ENCODE results near the gene SYNE1.

SYNE1 gene

GRCh38 chr6:152309648-152310047, 327.5 kb downstream of the SYNE1 start:
- Mint-ChIP-seq H3K4me1 (no peaks in the 10 kb centered on the region), H3K36me3 (ENCODE audit: low read depth) (peaks cover 32% of the 10 kb centered on the region), H3K4me3 (no peak overlapping the region), H3K9me3 (no peaks in the 10 kb centered on the region), H3K27ac (no peak overlapping the region), H3K27me3 (ENCODE audit: low read depth) (no peaks in the 10 kb centered on the region)
- TF ChIP-seq, protein P1, sequence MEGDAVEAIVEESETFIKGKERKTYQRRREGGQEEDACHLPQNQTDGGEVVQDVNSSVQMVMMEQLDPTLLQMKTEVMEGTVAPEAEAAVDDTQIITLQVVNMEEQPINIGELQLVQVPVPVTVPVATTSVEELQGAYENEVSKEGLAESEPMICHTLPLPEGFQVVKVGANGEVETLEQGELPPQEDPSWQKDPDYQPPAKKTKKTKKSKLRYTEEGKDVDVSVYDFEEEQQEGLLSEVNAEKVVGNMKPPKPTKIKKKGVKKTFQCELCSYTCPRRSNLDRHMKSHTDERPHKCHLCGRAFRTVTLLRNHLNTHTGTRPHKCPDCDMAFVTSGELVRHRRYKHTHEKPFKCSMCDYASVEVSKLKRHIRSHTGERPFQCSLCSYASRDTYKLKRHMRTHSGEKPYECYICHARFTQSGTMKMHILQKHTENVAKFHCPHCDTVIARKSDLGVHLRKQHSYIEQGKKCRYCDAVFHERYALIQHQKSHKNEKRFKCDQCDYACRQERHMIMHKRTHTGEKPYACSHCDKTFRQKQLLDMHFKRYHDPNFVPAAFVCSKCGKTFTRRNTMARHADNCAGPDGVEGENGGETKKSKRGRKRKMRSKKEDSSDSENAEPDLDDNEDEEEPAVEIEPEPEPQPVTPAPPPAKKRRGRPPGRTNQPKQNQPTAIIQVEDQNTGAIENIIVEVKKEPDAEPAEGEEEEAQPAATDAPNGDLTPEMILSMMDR (IDR thresholded peaks at IDR 0.05; ENCODE audit: unreplicated experiment in 3 of 3) = no peak

DNA sequence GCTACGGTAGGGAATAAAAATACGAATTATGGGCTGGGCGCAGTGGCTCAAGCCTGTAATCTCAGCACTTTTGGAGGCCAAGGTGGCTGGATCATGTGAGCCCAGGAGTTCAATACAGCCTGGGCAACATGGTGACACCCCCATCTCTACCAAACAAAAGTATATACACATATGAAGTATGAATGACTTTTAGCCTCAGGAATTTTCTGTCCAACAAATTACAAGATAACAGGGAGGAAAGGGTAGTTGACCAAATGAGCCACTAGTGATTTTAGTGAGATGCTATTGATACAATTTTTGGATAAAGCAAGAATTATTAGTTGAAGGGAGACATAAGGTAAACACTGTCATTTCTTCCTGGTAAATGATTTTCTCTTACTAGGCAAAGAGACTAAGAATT, 328.2 kb downstream of the SYNE1 start:
- TF ChIP-seq, protein P1 (IDR thresholded peaks at IDR 0.05; ENCODE audit: unreplicated experiment in 3 of 3) = no peak

GRCh38 chr6:152308306-152308705, 328.9 kb downstream of the SYNE1 start:
- Mint-ChIP-seq H3K9me3 (no peaks in the 10 kb centered on the region), H3K36me3 (ENCODE audit: low read depth) (peaks cover 23% of the 10 kb centered on the region), H3K27ac (no peak overlapping the region), H3K4me1 (no peaks in the 10 kb centered on the region), H3K4me3 (no peak overlapping the region), H3K27me3 (ENCODE audit: low read depth) (no peaks in the 10 kb centered on the region)
- TF ChIP-seq, protein P1 (IDR thresholded peaks at IDR 0.05; ENCODE audit: unreplicated experiment in 3 of 3) = no peak

More for the DNA sequence above, 328.2 kb downstream of the SYNE1 start:
- no peaks in the 10 kb centered on the region for H3K27me3 Mint-ChIP-seq (ENCODE audit: low read depth)
- no peaks in the 10 kb centered on the region for H3K9me3 Mint-ChIP-seq
- no peak overlapping the region for H3K27ac Mint-ChIP-seq
- no peaks in the 10 kb centered on the region for H3K4me1 Mint-ChIP-seq
- H3K36me3 Mint-ChIP-seq (ENCODE audit: low read depth) = peaks cover 27% of the 10 kb centered on the region
- no peak overlapping the region for H3K4me3 Mint-ChIP-seq

- Mint-ChIP-seq H3K4me1 (peaks cover 18% of the 10 kb centered on the region), H3K27me3 (ENCODE audit: low read depth) (no peaks in the 10 kb centered on the region), H3K9me3 (no peaks in the 10 kb centered on the region), H3K27ac (peak overlapping the region in 2 of 3 experiments; percentile 28 to 50), H3K36me3 (ENCODE audit: low read depth) (peaks cover 18% of the 10 kb centered on the region), H3K4me3 (no peak overlapping the region)
- TF ChIP-seq, protein P1 (IDR thresholded peaks at IDR 0.05; ENCODE audit: unreplicated experiment in 3 of 3) = no peak
These were observed 331.5 kb downstream of the SYNE1 start for GRCh38 chr6:152305672-152306071.

- Mint-ChIP-seq H3K9me3 (no peaks in the 10 kb centered on the region), H3K4me1 (peaks cover 43% of the 10 kb centered on the region), H3K36me3 (ENCODE audit: low read depth) (peaks cover 5% of the 10 kb centered on the region), H3K4me3 (peak overlapping the region; percentile 96 to 98 (median 98)), H3K27me3 (ENCODE audit: low read depth) (no peaks in the 10 kb centered on the region), H3K27ac (peak overlapping the region; percentile 94 to 98 (median 95))
- TF ChIP-seq, protein P1 (IDR thresholded peaks at IDR 0.05; ENCODE audit: unreplicated experiment in 3 of 3) = peak; percentile 61 to 72 (median 62)
These were observed 335.2 kb downstream of the SYNE1 start for GRCh38 chr6:152301765-152302568.
